Memory B cell (primary cell): ENCODE results near the gene CENPF.

ENCODE experiments used
- ATAC-seq: fragments of 150-1000 bp; cut with Tn5 transposase; 2 replicates; pipeline ENCODE4 v1.10.0; 2021; ENCODE audit warnings: low read depth, mild to moderate bottlenecking, moderate library complexity
- DNase-seq, 2 donors: peaks; one replicate each; pipeline ENCODE4 v3.0.0; 2022; ENCODE audit warnings: low spot score in 2 of 2
- H3K27ac Mint-ChIP-seq: one replicate; pipeline ENCODE4 v1.8.0; 2022; ENCODE audit warnings: mild to moderate bottlenecking, moderate library complexity, mixed read lengths
- H3K27me3 Mint-ChIP-seq: one replicate; pipeline ENCODE4 v1.8.0; 2022; ENCODE audit warnings: mixed read lengths
- H3K36me3 Mint-ChIP-seq: one replicate; pipeline ENCODE4 v1.8.0; 2022; ENCODE audit warnings: mild to moderate bottlenecking, mixed read lengths
- H3K4me1 Mint-ChIP-seq: one replicate; pipeline ENCODE4 v1.8.0; 2022; ENCODE audit warnings: mixed read lengths
- H3K4me3 Mint-ChIP-seq: one replicate; pipeline ENCODE4 v1.8.0; 2022; ENCODE audit warnings: mild to moderate bottlenecking, moderate library complexity, mixed read lengths
- H3K9me3 Mint-ChIP-seq: one replicate; pipeline ENCODE4 v1.8.0; 2022; ENCODE audit warnings: mixed read lengths

The CENPF gene

GRCh38 chr1:214707306-214708087 is 104.5 kb downstream of the CENPF start:
- Mint-ChIP-seq H3K27ac (no peak overlapping the region), H3K4me3 (no peak overlapping the region), H3K9me3 (peaks cover 11% of the 10 kb centered on the region), H3K4me1 (no peaks in the 10 kb centered on the region), H3K27me3 (no peaks in the 10 kb centered on the region), H3K36me3 (no peaks in the 10 kb centered on the region)
- no peak for ATAC-seq
- DNase-seq: no peak

- H3K27me3 Mint-ChIP-seq: no peaks in the 10 kb centered on the region
- no peaks in the 10 kb centered on the region for H3K36me3 Mint-ChIP-seq
- no peak overlapping the region for H3K4me3 Mint-ChIP-seq
- ATAC-seq (no peak), DNase-seq (no peak)
- H3K27ac Mint-ChIP-seq: no peak overlapping the region
- H3K9me3 Mint-ChIP-seq: peaks cover 6% of the 10 kb centered on the region
- H3K4me1 Mint-ChIP-seq: no peaks in the 10 kb centered on the region
Measured at GRCh38 chr1:214708321-214708955, 105.4 kb downstream of the CENPF start.

- ATAC-seq: no peak
- no peak overlapping the region for H3K27ac Mint-ChIP-seq
- H3K36me3 Mint-ChIP-seq: no peaks in the 10 kb centered on the region
Measured at GRCh38 chr1:214709241-214709640, 106.2 kb downstream of the CENPF start.

DNA sequence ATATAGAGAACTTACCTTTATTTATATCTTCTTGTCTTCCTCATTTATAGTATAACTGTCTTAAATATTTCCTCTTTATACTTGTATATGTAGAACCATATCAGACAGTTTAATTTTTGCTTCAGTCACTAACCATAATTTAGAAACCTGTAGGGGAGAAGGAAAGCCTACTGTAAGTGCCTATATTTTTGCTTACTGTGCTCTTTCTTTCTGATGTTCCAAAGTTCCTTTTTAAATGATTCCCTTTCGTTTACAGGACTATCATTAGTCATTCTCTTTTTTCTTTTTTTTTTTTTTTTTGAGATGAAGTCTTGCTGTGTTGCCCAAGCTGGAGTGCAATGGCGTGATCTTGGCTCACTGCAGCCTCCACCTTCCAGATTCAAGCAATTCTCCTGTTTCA is 109.7 kb downstream of the CENPF start:
- ATAC-seq: no peak
- Mint-ChIP-seq H3K4me1 (no peaks in the 10 kb centered on the region), H3K36me3 (no peaks in the 10 kb centered on the region)

More at GRCh38 chr1:214709241-214709640, 106.2 kb downstream of the CENPF start:
- no peak for DNase-seq
- H3K27me3 Mint-ChIP-seq: no peaks in the 10 kb centered on the region
- H3K4me3 Mint-ChIP-seq: no peak overlapping the region
- no peaks in the 10 kb centered on the region for H3K4me1 Mint-ChIP-seq
- peaks cover 5% of the 10 kb centered on the region for H3K9me3 Mint-ChIP-seq

More for the DNA sequence above, 109.7 kb downstream of the CENPF start:
- DNase-seq: no peak
- Mint-ChIP-seq H3K4me3 (no peak overlapping the region), H3K27ac (no peak overlapping the region), H3K27me3 (peaks cover 1% of the 10 kb centered on the region), H3K9me3 (no peaks in the 10 kb centered on the region)
